HUES48 (cell line): ENCODE results near the gene L2HGDH.

Experiments
- H3K27ac ChIP-seq: one replicate; pipeline ENCODE4 v1.7.0; 2013; ENCODE audit warnings: low read depth, low read length, inconsistent platforms
- H3K27me3 ChIP-seq: 2 replicates; pipeline ENCODE4 v1.6.1; 2013; ENCODE audit warnings: mild to moderate bottlenecking, low read length; ENCODE audit not compliant: control insufficient read depth, insufficient read depth
- H3K36me3 ChIP-seq: 2 replicates; pipeline ENCODE4 v1.6.1; 2013; ENCODE audit warnings: low read length; ENCODE audit not compliant: control insufficient read depth, insufficient read depth
- H3K4me1 ChIP-seq: 2 replicates; pipeline ENCODE4 v1.6.1; 2013; ENCODE audit warnings: mild to moderate bottlenecking, low read length; ENCODE audit not compliant: control insufficient read depth, insufficient read depth
- H3K4me3 ChIP-seq: 2 replicates; pipeline ENCODE4 v1.5.1; 2013; ENCODE audit warnings: mild to moderate bottlenecking, low read depth, low read length
- H3K9ac ChIP-seq: 2 replicates; pipeline ENCODE4 v1.6.1; 2013; ENCODE audit warnings: mild to moderate bottlenecking, low read depth, low read length, moderate library complexity
- H3K9me3 ChIP-seq: 2 replicates; pipeline ENCODE4 v1.6.1; 2013; ENCODE audit warnings: low read length; ENCODE audit not compliant: control insufficient read depth, insufficient read depth

Gene L2HGDH

DNA sequence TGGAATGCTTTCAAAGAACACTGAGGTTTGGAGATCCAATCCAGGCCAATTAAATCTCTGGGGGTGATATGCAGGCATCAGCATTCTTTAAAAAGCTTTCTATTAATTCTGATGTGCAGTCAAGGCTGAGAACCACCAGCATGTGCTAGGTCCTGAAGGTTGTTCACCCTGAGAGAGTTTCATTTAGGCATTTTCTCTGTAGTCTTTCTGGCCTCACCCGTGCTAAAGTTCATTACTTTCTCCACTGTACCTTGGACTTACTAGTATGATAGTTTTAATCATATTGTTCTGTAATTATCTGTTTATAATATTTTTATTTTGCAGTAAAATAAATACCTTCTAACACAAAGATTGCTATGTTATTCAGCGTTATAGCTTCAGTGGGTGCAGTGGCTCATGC lies 113.5 kb downstream of the L2HGDH start:
- no peaks in the 10 kb centered on the region for H3K27me3 ChIP-seq
- H3K9ac ChIP-seq = no peak overlapping the region
- H3K27ac ChIP-seq = no peak overlapping the region
- no peaks in the 10 kb centered on the region for H3K4me1 ChIP-seq
- no peak overlapping the region for H3K4me3 ChIP-seq
- H3K9me3 ChIP-seq = no peaks in the 10 kb centered on the region
- peaks cover 13% of the 10 kb centered on the region for H3K36me3 ChIP-seq

DNA sequence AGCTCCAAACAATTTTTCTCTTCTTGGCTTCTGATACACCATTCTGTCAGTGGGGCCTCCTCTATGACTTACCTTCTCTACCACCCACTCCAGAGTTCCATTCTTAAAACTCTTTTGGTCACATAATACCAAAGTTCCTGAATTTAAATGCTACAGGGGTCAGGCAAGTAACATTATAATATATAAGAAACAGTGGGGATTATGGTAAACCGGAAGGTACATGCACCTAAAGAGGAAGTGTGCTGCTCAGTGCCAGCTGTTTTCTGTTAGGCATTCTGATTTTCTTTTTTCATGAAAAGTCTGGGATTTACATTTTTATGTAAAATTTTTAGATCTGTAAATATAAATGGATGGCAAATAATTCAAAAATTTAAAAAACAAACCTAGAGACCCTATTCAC lies 120.5 kb downstream of the L2HGDH start:
- Histone ChIP-seq H3K4me1 (no peaks in the 10 kb centered on the region), H3K9ac (no peak overlapping the region), H3K27ac (no peak overlapping the region), H3K4me3 (no peak overlapping the region), H3K27me3 (no peaks in the 10 kb centered on the region), H3K9me3 (no peaks in the 10 kb centered on the region), H3K36me3 (no peaks in the 10 kb centered on the region)
